Bronchial epithelial cell (primary cell): Measurements from ENCODE around the gene REST. TPM values are rescaled to one million over a fixed set of nuclear protein-coding genes. Genes with fewer than 3 reads are reported as not detected.
"Not testable (repeated sequence)": the region's sequence is repeated elsewhere in the genome, so short reads cannot be mapped to it uniquely, and the experiment has no call there.

Source experiments
- DNase-seq: peaks from one replicate; pipeline ENCODE4 v3.0.0-alpha.2; 2010; ENCODE audit warnings: low read depth
- FAIRE-seq: peaks from 2 replicates; lab custom pipeline; 2011; peaks lifted over from hg19 to GRCh38; lab: Jason Lieb, UNC
- H3K27me3 ChIP-seq: 2 replicates; pipeline ENCODE4 v1.5.1; 2011; ENCODE audit warnings: low read length; ENCODE audit not compliant: control insufficient read depth, insufficient read depth
- H3K36me3 ChIP-seq: 2 replicates; pipeline ENCODE4 v1.5.1; 2011; ENCODE audit warnings: low read length; ENCODE audit not compliant: control insufficient read depth, insufficient read depth
- H3K4me3 ChIP-seq: 2 replicates; pipeline ENCODE4 v1.5.1; 2011; ENCODE audit warnings: mild to moderate bottlenecking, low read depth, low read length, control low read depth
- CTCF ChIP-seq: IDR thresholded peaks from 2 replicates; pipeline ENCODE4 v1.5.1; 2011; ENCODE audit warnings: mild to moderate bottlenecking, moderate library complexity, low read length, control low read depth, inconsistent platforms; ENCODE audit not compliant: insufficient read depth, severe bottlenecking
- total RNA-seq: library from RNA; depleted of rRNA; stranded (reverse); fragments of >200 nt; gene quantifications from 2 replicates; pipeline ENCODE4 v1.2.1, GENCODE V29; 2014

Gene REST
- total RNA-seq, 1 donor from 2014 or later = 17.6 TPM

GRCh38 chr4:56914336-56914735 is 6.6 kb downstream of the REST start:
- H3K36me3 ChIP-seq = peaks cover 3% of the 10 kb centered on the region
- DNase-seq = no peak

GRCh38 chr4:56914977-56915376 is 7.3 kb downstream of the REST start:
- not testable (repeated sequence) for DNase-seq, FAIRE-seq, H3K4me3 ChIP-seq, H3K27me3 ChIP-seq, H3K36me3 ChIP-seq

More at GRCh38 chr4:56914336-56914735, 6.6 kb downstream of the REST start:
- H3K27me3 ChIP-seq = no peaks in the 10 kb centered on the region
- TF ChIP-seq CTCF = no peak
- no peak overlapping the region for H3K4me3 ChIP-seq
- no peak for FAIRE-seq

- Histone ChIP-seq H3K4me3 (no peak overlapping the region), H3K27me3 (no peaks in the 10 kb centered on the region), H3K36me3 (peaks cover 5% of the 10 kb centered on the region)
- no peak for FAIRE-seq
- DNase-seq = no peak
- TF ChIP-seq CTCF = no peak
These were observed 19.5 kb downstream of the REST start for GRCh38 chr4:56927196-56927595.

GRCh38 chr4:56930638-56931037 is 22.9 kb downstream of the REST start:
- no peak for FAIRE-seq
- Histone ChIP-seq H3K27me3 (no peaks in the 10 kb centered on the region), H3K4me3 (no peak overlapping the region), H3K36me3 (peaks cover 5% of the 10 kb centered on the region)
- TF ChIP-seq CTCF = no peak
- DNase-seq = no peak

- Histone ChIP-seq H3K27me3 (no peaks in the 10 kb centered on the region), H3K4me3 (no peak overlapping the region), H3K36me3 (peaks cover 5% of the 10 kb centered on the region)
- TF ChIP-seq CTCF = no peak
- FAIRE-seq (no peak), DNase-seq (no peak)
These were observed 24.2 kb downstream of the REST start for GRCh38 chr4:56931924-56932323.

- H3K27me3 ChIP-seq = no peaks in the 10 kb centered on the region
- H3K4me3 ChIP-seq = no peak overlapping the region
- FAIRE-seq = peak; percentile 97
- TF ChIP-seq CTCF = no peak
- H3K36me3 ChIP-seq = no peaks in the 10 kb centered on the region
- peak; percentile 98 for DNase-seq
These were observed 29.6 kb downstream of the REST start for GRCh38 chr4:56937262-56937661.

- not testable (repeated sequence) for FAIRE-seq, H3K27me3 ChIP-seq, DNase-seq, H3K4me3 ChIP-seq, H3K36me3 ChIP-seq
These were observed 32.1 kb downstream of the REST start for GRCh38 chr4:56939826-56940225.
